Activated CD4-positive, alpha-beta T cell treated with anti-CD3 and anti-CD28 coated beads, Interleukin-2, Interleukin-6, amounts not matched to agents 100 ng/mL and 50 ng/mL, durations not matched to agents 16 hours and 8 hours (primary cell): ENCODE data around the gene ZSWIM9.

ENCODE experiments used
- DNase-seq: peaks from one replicate; pipeline ENCODE4 v3.0.0-alpha.2; 2020

Gene ZSWIM9

GRCh38 chr19:48169939-48170803, at the start of gene ZSWIM9, which contains the start of gene LIG1:
TSS of gene ZSWIM9 (plus strand) at chr19:48170680. CDS start at chr19:48171803, 1,123 bp downstream.
TSS of gene LIG1 (minus strand) at chr19:48170344. CDS start at chr19:48165566, 4,778 bp downstream.
- peak; percentile 95 for DNase-seq

- no peak for DNase-seq
Observed at GRCh38 chr19:48121066-48121465, 49.4 kb upstream of the ZSWIM9 start.

- DNase-seq = peak; percentile 25
Observed at GRCh38 chr19:48121909-48122371, 48.5 kb upstream of the ZSWIM9 start.

GRCh38 chr19:48122421-48122820, 48.1 kb upstream of the ZSWIM9 start:
- DNase-seq = no peak

- peak; percentile 18 for DNase-seq
Observed at GRCh38 chr19:48123907-48124651, 46.4 kb upstream of the ZSWIM9 start.

- DNase-seq = no peak
Observed at GRCh38 chr19:48127561-48127960, 42.9 kb upstream of the ZSWIM9 start.

GRCh38 chr19:48133094-48133493, 37.4 kb upstream of the ZSWIM9 start:
- no peak for DNase-seq

- peak; percentile 38 for DNase-seq
Observed at GRCh38 chr19:48135411-48135810, 35.1 kb upstream of the ZSWIM9 start.

GRCh38 chr19:48136547-48136946, 33.9 kb upstream of the ZSWIM9 start:
- no peak for DNase-seq

- DNase-seq = no peak
Observed at GRCh38 chr19:48137411-48137810, 33.1 kb upstream of the ZSWIM9 start.

GRCh38 chr19:48139053-48139452, 31.4 kb upstream of the ZSWIM9 start:
- no peak for DNase-seq

- DNase-seq = no peak
Observed at GRCh38 chr19:48147597-48148175, 22.8 kb upstream of the ZSWIM9 start.

GRCh38 chr19:48148576-48148975, 21.9 kb upstream of the ZSWIM9 start:
- DNase-seq = no peak

GRCh38 chr19:48149430-48149829, 21.1 kb upstream of the ZSWIM9 start:
- DNase-seq = no peak

- DNase-seq = peak; percentile 69
Observed at GRCh38 chr19:48152551-48152950, 17.9 kb upstream of the ZSWIM9 start.

- no peak for DNase-seq
Observed at GRCh38 chr19:48154003-48154402, 16.5 kb upstream of the ZSWIM9 start.

- DNase-seq = no peak
Observed at GRCh38 chr19:48158210-48158790, 12.2 kb upstream of the ZSWIM9 start.

GRCh38 chr19:48168689-48169088, 1.8 kb upstream of the ZSWIM9 start:
- no peak for DNase-seq

GRCh38 chr19:48169578-48169938, 922 bp upstream of the ZSWIM9 start:
- DNase-seq = peak; percentile 93

- no peak for DNase-seq
Observed at GRCh38 chr19:48170817-48171347, 402 bp downstream of the ZSWIM9 start.

- no peak for DNase-seq
Observed at GRCh38 chr19:48171710-48172109, 1.2 kb downstream of the ZSWIM9 start.

- DNase-seq = no peak
Observed at GRCh38 chr19:48174445-48175030, 4.1 kb downstream of the ZSWIM9 start.
